ENCODE results near the gene SYT6.

SYT6 gene

GRCh38 chr1:114099268-114099667 lies 54.4 kb downstream of the SYT6 start:
- no peak overlapping the region for H3K4me3 Mint-ChIP-seq
- no peak overlapping the region for H3K27ac Mint-ChIP-seq
- H3K27me3 Mint-ChIP-seq, result peaks cover 2% of the 10 kb centered on the region
- no peaks in the 10 kb centered on the region for H3K9me3 Mint-ChIP-seq
- DNase-seq (no peak), ATAC-seq (no peak)
- H3K36me3 Mint-ChIP-seq (ENCODE audit: low read depth), result no peaks in the 10 kb centered on the region
- no peaks in the 10 kb centered on the region for H3K4me1 Mint-ChIP-seq

GRCh38 chr1:114097109-114097508 lies 56.6 kb downstream of the SYT6 start:
- DNase-seq, result no peak
- Mint-ChIP-seq H3K27me3 (peaks cover 5% of the 10 kb centered on the region), H3K4me3 (no peak overlapping the region), H3K9me3 (no peaks in the 10 kb centered on the region), H3K36me3 (ENCODE audit: low read depth) (no peaks in the 10 kb centered on the region), H3K27ac (no peak overlapping the region), H3K4me1 (no peaks in the 10 kb centered on the region)
- ATAC-seq, result no peak

GRCh38 chr1:114094675-114095074 lies 59.0 kb downstream of the SYT6 start:
- Mint-ChIP-seq H3K27me3 (peaks cover 10% of the 10 kb centered on the region), H3K4me3 (no peak overlapping the region), H3K27ac (no peak overlapping the region), H3K4me1 (no peaks in the 10 kb centered on the region), H3K9me3 (no peaks in the 10 kb centered on the region), H3K36me3 (ENCODE audit: low read depth) (no peaks in the 10 kb centered on the region)
- DNase-seq, result no peak
- no peak for ATAC-seq

GRCh38 chr1:114094363-114094634 lies 59.4 kb downstream of the SYT6 start:
- ATAC-seq (no peak), DNase-seq (no peak)
- H3K9me3 Mint-ChIP-seq, result no peaks in the 10 kb centered on the region
- H3K27ac Mint-ChIP-seq, result no peak overlapping the region
- H3K4me1 Mint-ChIP-seq, result no peaks in the 10 kb centered on the region
- H3K36me3 Mint-ChIP-seq (ENCODE audit: low read depth), result no peaks in the 10 kb centered on the region
- H3K27me3 Mint-ChIP-seq, result peaks cover 10% of the 10 kb centered on the region
- no peak overlapping the region for H3K4me3 Mint-ChIP-seq

GRCh38 chr1:114093624-114094362 lies 59.9 kb downstream of the SYT6 start:
- H3K27me3 Mint-ChIP-seq, result peaks cover 13% of the 10 kb centered on the region
- DNase-seq (no peak), ATAC-seq (no peak)
- H3K4me1 Mint-ChIP-seq, result no peaks in the 10 kb centered on the region
- H3K9me3 Mint-ChIP-seq, result no peaks in the 10 kb centered on the region
- H3K27ac Mint-ChIP-seq, result no peak overlapping the region
- no peak overlapping the region for H3K4me3 Mint-ChIP-seq
- no peaks in the 10 kb centered on the region for H3K36me3 Mint-ChIP-seq (ENCODE audit: low read depth)

- DNase-seq (no peak), ATAC-seq (no peak)
- Mint-ChIP-seq H3K9me3 (no peaks in the 10 kb centered on the region), H3K4me3 (no peak overlapping the region), H3K36me3 (ENCODE audit: low read depth) (no peaks in the 10 kb centered on the region), H3K27ac (no peak overlapping the region), H3K27me3 (peaks cover 11% of the 10 kb centered on the region), H3K4me1 (no peaks in the 10 kb centered on the region)
Measured at GRCh38 chr1:114092186-114093062, 61.2 kb downstream of the SYT6 start.

GRCh38 chr1:114091711-114092110 lies 62.0 kb downstream of the SYT6 start:
- no peak for ATAC-seq
- no peaks in the 10 kb centered on the region for H3K4me1 Mint-ChIP-seq
- no peak overlapping the region for H3K27ac Mint-ChIP-seq
- no peak overlapping the region for H3K4me3 Mint-ChIP-seq
- no peaks in the 10 kb centered on the region for H3K9me3 Mint-ChIP-seq
- H3K36me3 Mint-ChIP-seq (ENCODE audit: low read depth), result no peaks in the 10 kb centered on the region
- H3K27me3 Mint-ChIP-seq, result peaks cover 13% of the 10 kb centered on the region
- no peak for DNase-seq

- no peak for DNase-seq
- Mint-ChIP-seq H3K9me3 (no peaks in the 10 kb centered on the region), H3K27me3 (peaks cover 13% of the 10 kb centered on the region), H3K27ac (no peak overlapping the region), H3K36me3 (ENCODE audit: low read depth) (no peaks in the 10 kb centered on the region), H3K4me3 (no peak overlapping the region), H3K4me1 (no peaks in the 10 kb centered on the region)
- ATAC-seq, result no peak
Measured at GRCh38 chr1:114090738-114091505, 62.7 kb downstream of the SYT6 start.

GRCh38 chr1:114089502-114090138 lies 64.0 kb downstream of the SYT6 start:
- peaks cover 13% of the 10 kb centered on the region for H3K27me3 Mint-ChIP-seq
- ATAC-seq, result no peak
- H3K4me3 Mint-ChIP-seq, result no peak overlapping the region
- H3K27ac Mint-ChIP-seq, result no peak overlapping the region
- no peaks in the 10 kb centered on the region for H3K36me3 Mint-ChIP-seq (ENCODE audit: low read depth)
- no peak for DNase-seq
- no peaks in the 10 kb centered on the region for H3K4me1 Mint-ChIP-seq
- H3K9me3 Mint-ChIP-seq, result no peaks in the 10 kb centered on the region

GRCh38 chr1:114088392-114089299 lies 65.0 kb downstream of the SYT6 start:
- Mint-ChIP-seq H3K9me3 (no peaks in the 10 kb centered on the region), H3K4me3 (no peak overlapping the region), H3K27me3 (peaks cover 13% of the 10 kb centered on the region), H3K4me1 (no peaks in the 10 kb centered on the region), H3K36me3 (ENCODE audit: low read depth) (no peaks in the 10 kb centered on the region), H3K27ac (no peak overlapping the region)
- ATAC-seq (no peak), DNase-seq (no peak)

GRCh38 chr1:114087495-114087894 lies 66.2 kb downstream of the SYT6 start:
- Mint-ChIP-seq H3K36me3 (ENCODE audit: low read depth) (no peaks in the 10 kb centered on the region), H3K4me3 (no peak overlapping the region), H3K27me3 (peaks cover 11% of the 10 kb centered on the region), H3K27ac (no peak overlapping the region), H3K4me1 (no peaks in the 10 kb centered on the region), H3K9me3 (no peaks in the 10 kb centered on the region)
- no peak for DNase-seq
- ATAC-seq, result no peak

- no peaks in the 10 kb centered on the region for H3K36me3 Mint-ChIP-seq (ENCODE audit: low read depth)
Measured at GRCh38 chr1:114086601-114087368, 66.9 kb downstream of the SYT6 start.

GRCh38 chr1:114082867-114083585 lies 70.6 kb downstream of the SYT6 start:
- Mint-ChIP-seq H3K27me3 (peaks cover 3% of the 10 kb centered on the region), H3K9me3 (no peaks in the 10 kb centered on the region), H3K27ac (no peak overlapping the region), H3K4me1 (no peaks in the 10 kb centered on the region), H3K36me3 (ENCODE audit: low read depth) (no peaks in the 10 kb centered on the region), H3K4me3 (no peak overlapping the region)
- DNase-seq (no peak), ATAC-seq (no peak)

More at GRCh38 chr1:114086601-114087368, 66.9 kb downstream of the SYT6 start:
- ATAC-seq, result no peak
- Mint-ChIP-seq H3K4me3 (no peak overlapping the region), H3K4me1 (no peaks in the 10 kb centered on the region), H3K27ac (no peak overlapping the region), H3K9me3 (no peaks in the 10 kb centered on the region), H3K27me3 (peaks cover 10% of the 10 kb centered on the region)
- no peak for DNase-seq

Measured in activated naive CD8-positive, alpha-beta T cell treated with anti-CD3 and anti-CD28 coated beads, Interleukin-2, amount 50 U/mL, for 24 hours (primary cell).